Thymus (tissue), 11 donors: ENCODE data around the gene XRCC3. TPM values are rescaled to one million over a fixed set of nuclear protein-coding genes. Genes with fewer than 3 reads are reported as not detected.

Experiments
- DNase-seq, 9 donors: peaks; one replicate each; pipeline ENCODE4 v3.0.0-alpha.2; 2013; ENCODE audit warnings: low spot score in 9 of 9, low read depth in 6 of 9, missing footprints in 1 of 9
- H3K27ac ChIP-seq, 2 donors: one replicate each; pipeline ENCODE4 v1.5.1; 2013; ENCODE audit warnings: control low read depth in 1 of 2, low read depth in 1 of 2, low read length in 1 of 2, mild to moderate bottlenecking in 1 of 2, moderate library complexity in 1 of 2
- H3K27me3 ChIP-seq, 2 donors: one replicate each; pipeline ENCODE4 v1.5.1; 2013; ENCODE audit warnings: low read length in 1 of 2; ENCODE audit not compliant: control insufficient read depth in 2 of 2, insufficient read depth in 1 of 2
- H3K36me3 ChIP-seq, 2 donors: one replicate each; pipeline ENCODE4 v1.5.1; 2013; ENCODE audit warnings: low read length in 1 of 2, mild to moderate bottlenecking in 1 of 2, moderate library complexity in 1 of 2; ENCODE audit not compliant: control insufficient read depth in 2 of 2, insufficient read depth in 2 of 2
- H3K4me1 ChIP-seq, 2 donors: one replicate each; pipeline ENCODE4 v1.5.1; 2013; ENCODE audit warnings: low read length in 2 of 2; ENCODE audit not compliant: control insufficient read depth in 2 of 2, insufficient read depth in 2 of 2
- H3K4me3 ChIP-seq, 2 donors: one replicate each; pipeline ENCODE4 v1.5.1; 2013; ENCODE audit warnings: low read length in 2 of 2, control low read depth in 1 of 2, mild to moderate bottlenecking in 1 of 2
- H3K9me3 ChIP-seq, 2 donors: one replicate each; pipeline ENCODE4 v1.5.1; 2013; ENCODE audit warnings: low read length in 1 of 2, mild to moderate bottlenecking in 1 of 2; ENCODE audit not compliant: control insufficient read depth in 2 of 2, insufficient read depth in 1 of 2
- WGBS: extraction: QIAGEN DNeasy Blood & Tissue Kit; methylation state at CpG from one replicate; pipeline ENCODE4 v1.1.7; 2013; 5-methylcytosine and 5-hydroxymethylcytosine counted together
- polyA plus RNA-seq: library from polyadenylated mRNA; stranded (reverse); fragments of 200-250 nt; gene quantifications from one replicate; pipeline ENCODE4 v1.2.3, GENCODE V29; 2013
- total RNA-seq: library from RNA; stranded (reverse); fragments of 120-200 nt; gene quantifications from one replicate; pipeline ENCODE4 v1.2.4, GENCODE V29; 2013
- donor health status: healthy.

XRCC3 gene
- total and polyA plus RNA-seq, 2 donors, result 4.4 to 15.9 TPM

DNA sequence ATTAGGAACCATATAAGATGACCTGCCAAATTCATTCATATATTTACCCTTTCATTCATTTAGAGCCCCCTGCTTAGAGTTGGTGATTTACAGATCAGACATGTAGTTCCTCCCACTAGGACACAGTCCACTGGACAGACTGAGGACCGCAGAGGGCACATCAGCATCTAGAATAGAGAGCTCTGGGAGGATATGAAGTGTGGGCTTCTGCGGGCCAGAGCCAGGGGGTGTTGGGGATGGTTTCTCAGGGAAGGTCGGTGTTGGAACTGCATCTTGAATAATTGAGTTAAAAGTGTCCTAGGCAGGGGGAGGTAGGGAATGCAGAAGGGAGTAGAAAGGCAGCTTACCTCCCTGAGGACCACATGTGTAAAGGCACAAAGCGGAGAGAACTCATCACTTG, 43.3 kb downstream of the XRCC3 start:
- Histone ChIP-seq H3K4me3 (no peak overlapping the region), H3K9me3 (no peaks in the 10 kb centered on the region), H3K36me3 (peaks cover 69 to 76% of the 10 kb centered on the region in 2 donors), H3K27ac (no peak overlapping the region), H3K4me1 (no peaks in the 10 kb centered on the region), H3K27me3 (no peaks in the 10 kb centered on the region)
- WGBS, result 97% methylated on average over 4 of the region's 4 CpGs
- no peak for DNase-seq

GRCh38 chr14:103669370-103669769, 45.9 kb downstream of the XRCC3 start:
- H3K36me3 ChIP-seq, result peaks cover 56 to 66% of the 10 kb centered on the region in 2 donors
- H3K4me1 ChIP-seq, result no peaks in the 10 kb centered on the region
- no peaks in the 10 kb centered on the region for H3K9me3 ChIP-seq
- no peak overlapping the region for H3K27ac ChIP-seq
- WGBS, result over 99% methylated on average over 2 of the region's 2 CpGs
- no peak for DNase-seq
- no peak overlapping the region for H3K4me3 ChIP-seq
- no peaks in the 10 kb centered on the region for H3K27me3 ChIP-seq

- Histone ChIP-seq H3K27me3 (no peaks in the 10 kb centered on the region), H3K36me3 (peaks cover 54 to 72% of the 10 kb centered on the region in 2 donors), H3K4me1 (no peaks in the 10 kb centered on the region), H3K9me3 (no peaks in the 10 kb centered on the region), H3K27ac (no peak overlapping the region), H3K4me3 (no peak overlapping the region)
- no peak for DNase-seq
- WGBS, result 97% methylated on average over 3 of the region's 3 CpGs
These were observed 47.1 kb downstream of the XRCC3 start for GRCh38 chr14:103668117-103668516.

DNA sequence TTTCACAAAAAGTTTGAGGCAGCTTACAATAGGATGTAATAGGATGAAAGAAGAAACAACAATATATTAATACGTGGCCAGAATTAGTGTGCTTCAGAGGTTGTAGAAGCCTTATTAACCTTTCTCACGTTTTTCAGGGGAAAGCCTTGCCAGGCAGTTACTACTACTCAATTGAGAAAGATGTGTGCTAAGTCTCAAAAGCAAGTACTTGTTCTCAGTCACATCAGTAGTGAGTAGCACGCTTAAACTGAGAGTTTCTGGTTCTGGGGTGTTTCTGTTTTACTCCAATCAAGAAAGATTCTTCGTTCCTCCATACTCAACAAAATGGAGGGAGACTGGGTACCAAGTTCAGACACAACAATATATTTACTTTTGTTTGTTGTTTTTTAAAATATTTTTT, 47.6 kb downstream of the XRCC3 start:
- DNase-seq, result no peak
- 96% methylated on average over 4 of the region's 4 CpGs for WGBS
- no peaks in the 10 kb centered on the region for H3K27me3 ChIP-seq
- no peaks in the 10 kb centered on the region for H3K4me1 ChIP-seq
- peaks cover 50 to 70% of the 10 kb centered on the region in 2 donors for H3K36me3 ChIP-seq
- no peak overlapping the region for H3K27ac ChIP-seq
- no peak overlapping the region for H3K4me3 ChIP-seq
- H3K9me3 ChIP-seq, result no peaks in the 10 kb centered on the region

- WGBS, result 94% methylated on average over 13 of the region's 13 CpGs
- no peak overlapping the region for H3K27ac ChIP-seq
- H3K4me1 ChIP-seq, result no peaks in the 10 kb centered on the region
- peaks cover 59 to 80% of the 10 kb centered on the region in 2 donors for H3K36me3 ChIP-seq
- no peak overlapping the region for H3K4me3 ChIP-seq
- no peaks in the 10 kb centered on the region for H3K27me3 ChIP-seq
- no peak for DNase-seq
- H3K9me3 ChIP-seq, result no peaks in the 10 kb centered on the region
These were observed 51.7 kb downstream of the XRCC3 start for GRCh38 chr14:103663506-103663905.

DNA sequence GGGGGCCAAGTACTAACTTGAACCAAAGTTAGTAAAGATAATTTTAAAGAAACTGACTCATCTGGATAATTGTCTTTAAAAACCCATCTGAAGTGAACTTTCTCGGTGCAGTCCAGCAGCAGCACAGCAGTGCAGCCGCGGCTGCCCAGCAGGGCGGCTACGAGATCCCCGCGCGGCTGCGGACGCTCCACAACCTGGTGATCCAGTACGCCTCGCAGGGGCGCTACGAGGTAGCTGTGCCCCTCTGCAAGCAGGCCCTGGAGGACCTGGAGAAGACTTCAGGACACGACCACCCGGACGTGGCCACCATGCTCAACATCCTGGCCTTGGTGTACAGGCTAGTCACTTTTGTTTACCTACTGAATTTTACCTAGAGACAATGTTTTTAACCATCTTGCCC, 52.7 kb downstream of the XRCC3 start:
- 98% methylated on average over 17 of the region's 17 CpGs for WGBS
- Histone ChIP-seq H3K9me3 (no peaks in the 10 kb centered on the region), H3K4me1 (no peaks in the 10 kb centered on the region), H3K27me3 (no peaks in the 10 kb centered on the region), H3K27ac (no peak overlapping the region), H3K4me3 (no peak overlapping the region), H3K36me3 (peaks cover 58 to 79% of the 10 kb centered on the region in 2 donors)
- DNase-seq, result no peak

- Histone ChIP-seq H3K4me1 (no peaks in the 10 kb centered on the region), H3K36me3 (peaks cover 62 to 79% of the 10 kb centered on the region in 2 donors), H3K4me3 (no peak overlapping the region), H3K9me3 (no peaks in the 10 kb centered on the region), H3K27me3 (no peaks in the 10 kb centered on the region), H3K27ac (no peak overlapping the region)
- no peak for DNase-seq
- whole genome bisulfite sequencing, result 98% methylated on average over 10 of the region's 10 CpGs
These were observed 53.2 kb downstream of the XRCC3 start for GRCh38 chr14:103662029-103662428.

DNA sequence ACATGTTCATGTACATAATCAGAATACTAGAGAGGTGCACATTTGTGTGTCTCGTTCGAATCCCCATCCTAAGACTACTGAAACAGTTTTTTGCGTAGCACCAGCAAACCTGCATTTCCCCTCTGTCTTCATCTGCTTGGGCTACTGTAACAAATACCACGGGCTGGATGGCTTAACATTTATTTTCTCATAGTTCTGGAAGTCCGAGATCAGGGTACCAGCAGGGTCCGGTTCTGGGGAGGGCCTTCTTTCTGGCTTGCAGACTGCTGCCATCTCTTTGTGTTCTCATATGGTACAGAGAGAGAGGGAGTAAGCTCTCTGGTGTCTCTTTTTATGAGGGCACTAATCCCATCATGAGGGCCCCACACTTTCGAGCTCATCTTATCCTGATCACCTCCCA, 55.6 kb downstream of the XRCC3 start:
- whole genome bisulfite sequencing, result 98% methylated on average over 7 of the region's 7 CpGs
- Histone ChIP-seq H3K36me3 (peaks cover 77 to 91% of the 10 kb centered on the region in 2 donors), H3K9me3 (no peaks in the 10 kb centered on the region), H3K4me1 (no peaks in the 10 kb centered on the region), H3K27me3 (no peaks in the 10 kb centered on the region), H3K27ac (no peak overlapping the region), H3K4me3 (no peak overlapping the region)
- no peak for DNase-seq

- H3K9me3 ChIP-seq, result no peaks in the 10 kb centered on the region
- no peaks in the 10 kb centered on the region for H3K4me1 ChIP-seq
- H3K27me3 ChIP-seq, result no peaks in the 10 kb centered on the region
- no peak for DNase-seq
- H3K4me3 ChIP-seq, result no peak overlapping the region
- H3K27ac ChIP-seq, result no peak overlapping the region
- 97% methylated on average over 13 of the region's 13 CpGs for WGBS
- H3K36me3 ChIP-seq, result peaks cover 69 to 74% of the 10 kb centered on the region in 2 donors
These were observed 57.8 kb downstream of the XRCC3 start for GRCh38 chr14:103657471-103657870.

DNA sequence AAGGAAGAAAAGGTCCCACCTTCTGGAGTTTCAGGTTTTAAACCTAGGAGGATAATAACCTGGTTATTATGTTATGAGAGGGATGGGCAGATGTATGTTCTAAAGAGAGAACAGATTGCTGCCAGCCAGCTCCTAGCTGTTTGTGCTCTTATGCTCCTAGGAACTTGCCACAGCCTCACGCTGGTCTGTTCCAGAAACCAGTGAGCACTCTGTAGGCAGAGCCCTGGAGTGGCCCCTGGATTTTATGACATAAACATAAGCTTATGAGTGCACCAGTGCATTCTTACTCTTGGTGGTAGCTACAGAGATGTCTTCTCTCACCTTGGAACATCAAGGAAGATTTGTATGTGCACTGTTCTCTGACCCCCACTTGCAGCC, 58.5 kb downstream of the XRCC3 start:
- H3K4me1 ChIP-seq, result no peaks in the 10 kb centered on the region
- no peak overlapping the region for H3K27ac ChIP-seq
- WGBS, result 98% methylated on average over 1 of the region's 1 CpG
- peaks cover 62 to 67% of the 10 kb centered on the region in 2 donors for H3K36me3 ChIP-seq
- DNase-seq, result no peak
- H3K9me3 ChIP-seq, result no peaks in the 10 kb centered on the region
- no peak overlapping the region for H3K4me3 ChIP-seq
- H3K27me3 ChIP-seq, result no peaks in the 10 kb centered on the region
